ENCODE measurements around the gene PROCA1. TPM values are rescaled to one million over a fixed set of nuclear protein-coding genes. Genes with fewer than 3 reads are reported as not detected.

Gene PROCA1
- total RNA-seq, 1 donor from 2014 or later, result 3.4 TPM

DNA sequence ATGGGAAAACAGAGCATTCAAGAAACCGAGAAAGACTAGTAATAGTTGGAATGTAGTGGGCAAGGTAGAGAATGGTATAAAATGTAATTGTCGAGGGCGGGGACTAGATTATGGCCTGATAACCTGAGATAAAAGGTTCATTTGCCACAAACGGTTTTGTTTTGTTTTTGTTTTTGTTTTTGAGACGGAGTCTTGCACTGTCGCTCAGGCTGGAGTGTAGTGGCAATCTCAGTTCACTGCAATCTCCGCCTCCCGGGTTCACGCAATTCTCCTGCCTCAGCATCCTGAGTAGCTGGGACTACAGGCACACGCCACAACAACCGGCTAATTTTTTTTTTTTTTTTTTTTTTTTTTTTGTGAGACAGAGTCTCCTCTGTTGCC lies 18.3 kb upstream of the PROCA1 start:
- Histone ChIP-seq H3K79me2 (ENCODE audit: insufficient read depth, low read length) (no peaks in the 10 kb centered on the region), H3K4me2 (ENCODE audit: low read length) (no peak overlapping the region), H3K27me3 (ENCODE audit: insufficient read depth, low read length) (no peaks in the 10 kb centered on the region), H3K9me3 (ENCODE audit: insufficient read depth, low read depth, low read length) (no peaks in the 10 kb centered on the region), H3K9ac (ENCODE audit: low read length) (no peak overlapping the region), H3K4me3 (ENCODE audit: insufficient read depth, low read depth, low read length) (no peak overlapping the region), H3K4me1 (ENCODE audit: insufficient read depth, low read length) (peaks cover 19% of the 10 kb centered on the region), H3K27ac (ENCODE audit: low read depth, low read length) (no peak overlapping the region), H3K36me3 (ENCODE audit: insufficient read depth, low read length) (peaks cover under 1% of the 10 kb centered on the region), H2AFZ (ENCODE audit: low read depth, low read length) (no peak overlapping the region), H4K20me1 (ENCODE audit: insufficient read depth, low read length) (peaks cover 7% of the 10 kb centered on the region)
- TF ChIP-seq, protein P1, sequence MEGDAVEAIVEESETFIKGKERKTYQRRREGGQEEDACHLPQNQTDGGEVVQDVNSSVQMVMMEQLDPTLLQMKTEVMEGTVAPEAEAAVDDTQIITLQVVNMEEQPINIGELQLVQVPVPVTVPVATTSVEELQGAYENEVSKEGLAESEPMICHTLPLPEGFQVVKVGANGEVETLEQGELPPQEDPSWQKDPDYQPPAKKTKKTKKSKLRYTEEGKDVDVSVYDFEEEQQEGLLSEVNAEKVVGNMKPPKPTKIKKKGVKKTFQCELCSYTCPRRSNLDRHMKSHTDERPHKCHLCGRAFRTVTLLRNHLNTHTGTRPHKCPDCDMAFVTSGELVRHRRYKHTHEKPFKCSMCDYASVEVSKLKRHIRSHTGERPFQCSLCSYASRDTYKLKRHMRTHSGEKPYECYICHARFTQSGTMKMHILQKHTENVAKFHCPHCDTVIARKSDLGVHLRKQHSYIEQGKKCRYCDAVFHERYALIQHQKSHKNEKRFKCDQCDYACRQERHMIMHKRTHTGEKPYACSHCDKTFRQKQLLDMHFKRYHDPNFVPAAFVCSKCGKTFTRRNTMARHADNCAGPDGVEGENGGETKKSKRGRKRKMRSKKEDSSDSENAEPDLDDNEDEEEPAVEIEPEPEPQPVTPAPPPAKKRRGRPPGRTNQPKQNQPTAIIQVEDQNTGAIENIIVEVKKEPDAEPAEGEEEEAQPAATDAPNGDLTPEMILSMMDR (IDR thresholded peaks at IDR 0.05; ENCODE audit: insufficient read depth, low read depth, low read length), result no peak
- TF ChIP-seq EZH2 (IDR thresholded peaks at IDR 0.05; ENCODE audit: insufficient read depth, low read length), result no peak
- FAIRE-seq (no peak), DNase-seq (ENCODE audit: low read depth) (no peak)
- no peak overlapping the region for H3K4me3 Mint-ChIP-seq (ENCODE audit: unreplicated experiment)
- H3K36me3 Mint-ChIP-seq (ENCODE audit: low read depth, unreplicated experiment), result peaks cover 2% of the 10 kb centered on the region
- H3K27me3 Mint-ChIP-seq (ENCODE audit: low read depth, unreplicated experiment), result no peaks in the 10 kb centered on the region
- peaks cover 8% of the 10 kb centered on the region for H3K4me1 Mint-ChIP-seq (ENCODE audit: low read depth, unreplicated experiment)
- H3K9me3 Mint-ChIP-seq (ENCODE audit: unreplicated experiment), result no peaks in the 10 kb centered on the region
- no peak overlapping the region for H3K27ac Mint-ChIP-seq (ENCODE audit: unreplicated experiment)

DNA sequence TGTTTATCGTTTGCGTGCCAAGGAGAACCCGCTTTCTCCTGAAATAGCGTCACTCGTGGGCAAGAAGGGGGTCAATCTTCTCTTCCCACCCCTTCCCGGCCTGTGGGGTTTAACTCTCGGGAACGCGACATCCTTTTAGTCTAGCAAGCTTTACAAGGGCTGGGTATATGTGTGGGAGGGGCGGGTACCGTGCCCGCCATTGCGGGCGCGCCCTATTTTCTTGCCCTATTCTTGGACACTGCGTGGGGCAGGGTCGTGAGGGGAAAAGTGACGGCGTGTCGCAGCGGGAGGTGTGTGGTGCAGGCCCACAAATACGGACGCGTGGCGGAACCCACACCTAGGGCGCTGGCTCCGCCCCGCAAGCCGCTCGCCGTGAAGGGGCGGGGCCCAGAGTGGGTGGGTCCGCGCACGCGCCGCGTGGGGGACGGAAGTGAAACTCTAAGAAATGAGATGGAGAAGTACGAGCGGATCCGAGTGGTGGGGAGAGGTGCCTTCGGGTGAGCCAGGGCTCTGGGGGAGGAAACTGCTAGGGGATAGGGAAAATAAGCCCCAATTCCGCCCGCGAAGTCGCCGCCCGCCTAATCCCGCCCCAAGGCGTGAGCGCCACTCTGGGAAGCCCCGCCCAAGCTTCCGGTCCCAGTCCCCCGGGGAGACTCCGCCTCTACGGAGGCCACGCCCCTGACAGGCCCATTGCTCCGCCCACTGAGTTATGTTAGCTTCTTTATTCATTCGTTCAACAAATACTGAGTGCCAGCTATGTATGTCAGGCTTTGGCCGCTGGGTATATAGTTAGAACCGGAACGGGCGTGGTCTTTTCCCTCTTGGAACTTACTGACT lies 16.9 kb upstream of the PROCA1 start, which contains the start of gene NEK8:
Gene NEK8, plus strand, starts transcription at position 425 of the 837 bp plus-strand sequence. Its CDS starts 26 bp downstream, at position 451.
- TF ChIP-seq EZH2 (IDR thresholded peaks at IDR 0.05; ENCODE audit: insufficient read depth, low read length), result no peak
- TF ChIP-seq, protein P1 (IDR thresholded peaks at IDR 0.05; ENCODE audit: insufficient read depth, low read depth, low read length), result no peak
- Histone ChIP-seq H3K4me2 (ENCODE audit: low read length) (peak within 1 kb of the TSS; percentile 98), H3K79me2 (ENCODE audit: insufficient read depth, low read length) (peaks cover 5% of the 10 kb centered on the region), H3K36me3 (ENCODE audit: insufficient read depth, low read length) (peaks cover 12% of the 10 kb centered on the region), H3K27ac (ENCODE audit: low read depth, low read length) (peak within 1 kb of the TSS; percentile 87), H3K4me1 (ENCODE audit: insufficient read depth, low read length) (peaks cover 29% of the 10 kb centered on the region), H3K9me3 (ENCODE audit: insufficient read depth, low read depth, low read length) (no peaks in the 10 kb centered on the region), H2AFZ (ENCODE audit: low read depth, low read length) (peak within 1 kb of the TSS; percentile 77), H4K20me1 (ENCODE audit: insufficient read depth, low read length) (peaks cover 19% of the 10 kb centered on the region), H3K27me3 (ENCODE audit: insufficient read depth, low read length) (no peaks in the 10 kb centered on the region), H3K9ac (ENCODE audit: low read length) (peak within 1 kb of the TSS; percentile 85), H3K4me3 (ENCODE audit: insufficient read depth, low read depth, low read length) (peak within 1 kb of the TSS; percentile 79)
- Mint-ChIP-seq H3K27me3 (ENCODE audit: low read depth, unreplicated experiment) (no peaks in the 10 kb centered on the region), H3K36me3 (ENCODE audit: low read depth, unreplicated experiment) (no peaks in the 10 kb centered on the region), H3K4me3 (ENCODE audit: unreplicated experiment) (peak within 1 kb of the TSS; percentile 91), H3K9me3 (ENCODE audit: unreplicated experiment) (no peaks in the 10 kb centered on the region), H3K27ac (ENCODE audit: unreplicated experiment) (peak within 1 kb of the TSS; percentile 94), H3K4me1 (ENCODE audit: low read depth, unreplicated experiment) (peaks cover 20% of the 10 kb centered on the region)
- DNase-seq (ENCODE audit: low read depth) (peak; percentile 73), FAIRE-seq (no peak)
